HepG2 (cell line): ENCODE results near the gene FAM228B. TPM values are rescaled to one million over a fixed set of nuclear protein-coding genes. Genes with fewer than 3 reads are reported as not detected.

Experiments
- ATAC-seq: fragments of 200-7000 bp; cut with Tn5 transposase; 3 replicates; pipeline ENCODE4 v1.9.1; 2020; ENCODE audit warnings: mild to moderate bottlenecking, moderate library complexity
- BruUV-seq: library from RNA; stranded (reverse); fragments of 400-500 nt; replicated peaks from 2 replicates; lab custom pipeline; 2021; lab: Mats Ljungman, UMichigan
- CTCF ChIA-PET: fragments of 300-600 bp; formaldehyde crosslinking; extraction: SDS; loops from one replicate; lab custom pipeline; 2021; ENCODE audit warnings: low total read pairs, inconsistent platforms, low intra/inter-chr PET ratio; lab: Yijun Ruan, JAX
- POLR2A ChIA-PET: fragments of 350-600 bp; sonication (Branson Sonifier 250); formaldehyde crosslinking; loops from one replicate; lab custom pipeline; 2020; ENCODE audit warnings: antibody characterized with exemption, inconsistent platforms; lab: Yijun Ruan, JAX
- DNase-seq: peaks from one replicate; pipeline ENCODE4 v3.0.0-alpha.2; 2015; ENCODE audit warnings: low spot score
- FAIRE-seq: peaks from 3 replicates; lab custom pipeline; 2011; peaks lifted over from hg19 to GRCh38; lab: Jason Lieb, UNC
- H2AFZ ChIP-seq: one replicate; pipeline ENCODE4 v1.6.1; 2011; ENCODE audit warnings: low read length, inconsistent platforms
- H3K27ac ChIP-seq: fragments of 300-600 bp; 3 replicates; pipeline ENCODE4 v1.8.0; 2011; ENCODE audit warnings: mixed run types, mild to moderate bottlenecking, mixed read lengths, low read length, inconsistent platforms; ENCODE audit not compliant: insufficient read depth; ENCODE audit errors: extremely low read length
- H3K27me3 ChIP-seq, 2 experiments: fragments of 200-600 bp in 1 of 2; 2 replicates in 1 of 2; 3 replicates in 1 of 2; pipeline versions ENCODE4 v1.6.0 to v1.8.0; 2011; ENCODE audit warnings: low read length in 2 of 2, mild to moderate bottlenecking in 2 of 2, moderate library complexity in 2 of 2, inconsistent platforms in 1 of 2; ENCODE audit not compliant: insufficient read depth in 2 of 2, control insufficient read depth in 1 of 2
- H3K36me3 ChIP-seq, 2 experiments: fragments of 200-600 bp in 1 of 2; replicated peaks in 1 of 2; 2 replicates in 1 of 2; 3 replicates in 1 of 2; pipeline versions ENCODE4 v1.5.1 to v1.8.0; 2011; ENCODE audit warnings: low read length in 2 of 2, inconsistent platforms in 1 of 2; ENCODE audit not compliant: insufficient read depth in 2 of 2, control insufficient read depth in 1 of 2
- H3K4me1 ChIP-seq: 2 replicates; pipeline ENCODE4 v1.5.1; 2012; ENCODE audit warnings: low read length, inconsistent platforms; ENCODE audit not compliant: insufficient read depth
- H3K4me2 ChIP-seq: 2 replicates; pipeline ENCODE4 v1.6.0; 2011; ENCODE audit warnings: low read depth, low read length, inconsistent platforms
- H3K4me3 ChIP-seq, 3 experiments: fragments of 200-600 bp in 1 of 3; sonication (generic), shearing (Covaris generic) in 1 of 3; replicated peaks in 1 of 3; 2 replicates each; pipeline ENCODE4 v1.5.1; 2011 to 2016; ENCODE audit warnings: low read length in 3 of 3, inconsistent platforms in 2 of 3, low read depth in 2 of 3, mild to moderate bottlenecking in 2 of 3, control low read depth in 1 of 3, mixed read lengths in 1 of 3; ENCODE audit not compliant: insufficient read depth in 1 of 3
- H3K79me2 ChIP-seq: one replicate; pipeline ENCODE4 v1.6.1; 2011; ENCODE audit warnings: low read length, inconsistent platforms; ENCODE audit not compliant: insufficient read depth
- H3K9ac ChIP-seq: 2 replicates; pipeline ENCODE4 v1.6.0; 2011; ENCODE audit warnings: mild to moderate bottlenecking, low read depth, low read length, inconsistent platforms; ENCODE audit not compliant: insufficient read depth
- H3K9me3 ChIP-seq: 2 replicates; pipeline ENCODE4 v1.5.1; 2012; ENCODE audit warnings: mild to moderate bottlenecking, low read length
- H4K20me1 ChIP-seq: 2 replicates; pipeline ENCODE4 v1.6.0; 2011; ENCODE audit warnings: inconsistent platforms, mild to moderate bottlenecking, low read length, moderate library complexity; ENCODE audit not compliant: insufficient read depth
- CBFB ChIP-seq: sonication (generic); formaldehyde crosslinking; IDR thresholded peaks from 2 replicates; pipeline ENCODE4 v1.4.0; 2020; ENCODE audit warnings: missing genetic modification reagents
- DZIP1 ChIP-seq: sonication (generic); formaldehyde crosslinking; IDR thresholded peaks from 2 replicates; pipeline ENCODE4 v1.5.0; 2020; ENCODE audit warnings: mild to moderate bottlenecking, missing genetic modification reagents
- FOSL1 ChIP-seq: sonication (generic); formaldehyde crosslinking; IDR thresholded peaks from 2 replicates; pipeline ENCODE4 v1.9.0; 2021; ENCODE audit warnings: missing genetic modification reagents, borderline replicate concordance
- FOXP1 ChIP-seq, 2 experiments: fragments of 450-650 bp in 1 of 2; IDR thresholded peaks; 2 replicates each; pipeline ENCODE4 v1.6.1; 2017 to 2018; ENCODE audit warnings: antibody characterized with exemption in 1 of 2
- HHEX ChIP-seq: IDR thresholded peaks from 2 replicates; pipeline ENCODE4 v1.6.1; 2016; ENCODE audit warnings: control low read depth
- MEF2D ChIP-seq: sonication (generic); formaldehyde crosslinking; IDR thresholded peaks from 2 replicates; pipeline ENCODE4 v1.5.1; 2020; ENCODE audit warnings: mild to moderate bottlenecking, missing genetic modification reagents
- NFKB2 ChIP-seq: sonication (generic); formaldehyde crosslinking; IDR thresholded peaks from 2 replicates; pipeline ENCODE4 v1.4.0; 2020; ENCODE audit warnings: missing genetic modification reagents, borderline replicate concordance
- THRA ChIP-seq: sonication (generic); formaldehyde crosslinking; IDR thresholded peaks from 2 replicates; pipeline ENCODE4 v1.4.0; 2020; ENCODE audit warnings: missing genetic modification reagents, borderline replicate concordance
- YY1 ChIP-seq: IDR thresholded peaks from 2 replicates; pipeline ENCODE4 v1.6.1; 2011; ENCODE audit warnings: low read length, low read depth, moderate library complexity, mild to moderate bottlenecking; ENCODE audit not compliant: insufficient read depth, insufficient replicate concordance
- ZBTB21 ChIP-seq: sonication (generic); formaldehyde crosslinking; IDR thresholded peaks from 2 replicates; pipeline ENCODE4 v1.4.0; 2020; ENCODE audit warnings: missing genetic modification reagents
- ZBTB25 ChIP-seq: IDR thresholded peaks from 2 replicates; pipeline ENCODE4 v1.6.1; 2018; ENCODE audit warnings: missing genetic modification reagents
- ZFY ChIP-seq: sonication (generic); formaldehyde crosslinking; IDR thresholded peaks from 2 replicates; pipeline ENCODE4 v1.4.0; 2020; ENCODE audit warnings: missing genetic modification reagents
- ZNF577 ChIP-seq: sonication (generic); formaldehyde crosslinking; IDR thresholded peaks from 2 replicates; pipeline ENCODE4 v1.4.0; 2020; ENCODE audit warnings: mild to moderate bottlenecking, low read depth, missing genetic modification reagents, borderline replicate concordance
- ZNF775 ChIP-seq: sonication (generic); formaldehyde crosslinking; IDR thresholded peaks from 2 replicates; pipeline ENCODE4 v1.4.0; 2020; ENCODE audit warnings: missing genetic modification reagents, mild to moderate bottlenecking, moderate library complexity, borderline replicate concordance
- ZNF816 ChIP-seq: sonication (generic); formaldehyde crosslinking; IDR thresholded peaks from 2 replicates; pipeline ENCODE4 v1.8.0; 2022; ENCODE audit warnings: missing genetic modification reagents, mild to moderate bottlenecking, borderline replicate concordance
- ZNF883 ChIP-seq: sonication (generic); formaldehyde crosslinking; IDR thresholded peaks from 2 replicates; pipeline ENCODE4 v1.5.1; 2020; ENCODE audit warnings: mild to moderate bottlenecking, missing genetic modification reagents; ENCODE audit errors: not compliant biosample characterization
- WGBS: methylation state at CpG from one replicate; pipeline ENCODE4 v1.1.6; 2017; ENCODE audit warnings: low lambda C conversion rate; 5-methylcytosine and 5-hydroxymethylcytosine counted together
- in situ Hi-C: cut with HindIII; loops from 2 replicates; pipeline ENCODE4 v1.10.0; 2017; ENCODE audit warnings: low pct_unique_long_range_greater_than_20kb; ENCODE audit not compliant: extremely low pct_ligation_motif_present
- intact Hi-C: fragments of 100-400 bp; cut with micrococcal nuclease; formaldehyde crosslinking; loops from one replicate; pipeline ENCODE4 v1.10.0; 2022; ENCODE audit not compliant: unreplicated experiment
- polyA plus RNA-seq, 8 experiments: library from polyadenylated mRNA; depleted of rRNA in 3 of 8; stranded (reverse) in 7 of 8; unstranded in 1 of 8; fragments of >200 nt; fragmentation: Illumina TruSeq in 4 of 8; extraction: Trizol in 4 of 8; gene quantifications; 2 replicates each; pipeline versions ENCODE4 v1.2.1 to v1.2.3, GENCODE V29; 2011 to 2016; ENCODE audit warnings: low read depth in 4 of 8, missing spikeins in 1 of 8, mixed read lengths in 1 of 8; ENCODE audit not compliant: insufficient read depth in 1 of 8
- total RNA-seq, 5 experiments: library from RNA; depleted of rRNA; stranded (reverse); fragments of >200 nt; fragmentation: Illumina TruSeq; extraction: Trizol; gene quantifications; 2 replicates each; pipeline ENCODE4 v1.2.3, GENCODE V29; 2016; ENCODE audit warnings: low read depth in 1 of 5

The FAM228B gene
- total and polyA plus RNA-seq, 2 of the 13 experiments (the other 11 are each of a cell fraction or from before 2014, with no cell fraction given) = 0.79 to 1.1 TPM

GRCh38 chr2:24210106-24210455 lies 86.8 kb downstream of the FAM228B start:
- no TSS peak for BruUV-seq
- no peaks in the 10 kb centered on the region for H4K20me1 ChIP-seq
- FAIRE-seq (no peak), DNase-seq (no peak), ATAC-seq (no peak)
- no peak overlapping the region for H3K9ac ChIP-seq
- peaks cover 2 to 16% of the 10 kb centered on the region in 2 experiments; a peak in 3 of 5 replicates for H3K36me3 ChIP-seq
- TF ChIP-seq FOSL1 (CRISPR knock-in tag) = no peak
- no peak for TF ChIP-seq CBFB
- TF ChIP-seq DZIP1 (CRISPR knock-in tag) = no peak
- no peak for TF ChIP-seq ZNF775 (CRISPR knock-in tag)
- TF ChIP-seq NFKB2 = no peak
- no peak for TF ChIP-seq YY1
- TF ChIP-seq ZNF816 (CRISPR knock-in tag) = no peak
- TF ChIP-seq MEF2D (CRISPR knock-in tag) = no peak
- TF ChIP-seq ZNF577 (CRISPR knock-in tag) = no peak
- TF ChIP-seq HHEX (CRISPR knock-in tag) = no peak
- no peak for TF ChIP-seq ZBTB25 (CRISPR knock-in tag)
- no peak for TF ChIP-seq ZBTB21 (CRISPR knock-in tag)
- TF ChIP-seq ZNF883 (CRISPR knock-in tag) = no peak
- no peak for TF ChIP-seq FOXP1 (IDR thresholded peaks at IDR 0.05)
- no peak for TF ChIP-seq FOXP1 (CRISPR knock-in tag; IDR thresholded peaks at IDR 0.05)
- TF ChIP-seq ZFY (CRISPR knock-in tag) = no peak
- no peak for TF ChIP-seq THRA
- no peaks in the 10 kb centered on the region for H3K4me1 ChIP-seq
- H3K4me3 ChIP-seq = no peak overlapping the region
- no peaks in the 10 kb centered on the region for H3K27me3 ChIP-seq
- intact Hi-C loops = no loop called here
- no peaks in the 10 kb centered on the region for H3K9me3 ChIP-seq
- H3K4me2 ChIP-seq = no peak overlapping the region
- H3K27ac ChIP-seq = no peak overlapping the region
- in situ Hi-C loops = no loop called here
- no peaks in the 10 kb centered on the region for H3K79me2 ChIP-seq
- ChIA-PET CTCF (no interaction called here), POLR2A (no interaction called here)
- WGBS = 98% methylated on average over 2 of the region's 2 CpGs
- H2AFZ ChIP-seq = no peak overlapping the region
